Fibroblast of lung (primary cell): Measurements from ENCODE around the gene CLIC6. TPM values are rescaled to one million over a fixed set of nuclear protein-coding genes. Genes with fewer than 3 reads are reported as not detected.

Experiments used
- DNase-seq, 2 donors: peaks; one replicate each; pipeline versions ENCODE4 v3.0.0 to v3.0.0-alpha.2; 2010; ENCODE audit warnings: low read depth in 2 of 2
- H2AFZ ChIP-seq: 2 replicates; pipeline ENCODE4 v1.5.1; 2012; ENCODE audit warnings: low read length, control low read depth, inconsistent platforms
- H3K27ac ChIP-seq: 2 replicates; pipeline ENCODE4 v1.5.1; 2011; ENCODE audit warnings: low read length, control low read depth; ENCODE audit not compliant: insufficient read depth
- H3K27me3 ChIP-seq: 2 replicates; pipeline ENCODE4 v1.5.1; 2011; ENCODE audit warnings: mild to moderate bottlenecking, low read length; ENCODE audit not compliant: control insufficient read depth, insufficient read depth
- H3K36me3 ChIP-seq: 2 replicates; pipeline ENCODE4 v1.5.1; 2011; ENCODE audit warnings: low read length; ENCODE audit not compliant: control insufficient read depth, insufficient read depth
- H3K4me1 ChIP-seq: 2 replicates; pipeline ENCODE4 v1.5.1; 2011; ENCODE audit warnings: low read length; ENCODE audit not compliant: control insufficient read depth, insufficient read depth; ENCODE audit errors: extremely low read depth
- H3K4me2 ChIP-seq: 2 replicates; pipeline ENCODE4 v1.5.1; 2011; ENCODE audit warnings: low read length, control low read depth; ENCODE audit not compliant: insufficient read depth; ENCODE audit errors: extremely low read depth
- H3K4me3 ChIP-seq, 4 experiments: fragments of 200-600 bp in 1 of 4; sonication (generic) in 1 of 4; replicated peaks in 1 of 4; 2 replicates each; pipeline ENCODE4 v1.5.1; 2011 to 2016; ENCODE audit warnings: low read length in 4 of 4, low read depth in 3 of 4, mild to moderate bottlenecking in 3 of 4, control low read depth in 2 of 4, inconsistent platforms in 1 of 4, mixed read lengths in 1 of 4; ENCODE audit not compliant: insufficient read depth in 1 of 4; ENCODE audit errors: control extremely low read depth in 1 of 4
- H3K79me2 ChIP-seq: 2 replicates; pipeline ENCODE4 v1.5.1; 2012; ENCODE audit warnings: mild to moderate bottlenecking, low read length, inconsistent platforms; ENCODE audit not compliant: control insufficient read depth, insufficient read depth
- H3K9ac ChIP-seq: 2 replicates; pipeline ENCODE4 v1.5.1; 2011; ENCODE audit warnings: mild to moderate bottlenecking, low read length, control low read depth; ENCODE audit not compliant: insufficient read depth
- H3K9me3 ChIP-seq: 2 replicates; pipeline ENCODE4 v1.5.1; 2012; ENCODE audit warnings: low read depth, low read length; ENCODE audit not compliant: control insufficient read depth, insufficient read depth
- H4K20me1 ChIP-seq: 2 replicates; pipeline ENCODE4 v1.5.1; 2011; ENCODE audit warnings: low read length; ENCODE audit not compliant: control insufficient read depth, insufficient read depth; ENCODE audit errors: extremely low read depth
- CTCF ChIP-seq, 2 donors: IDR thresholded peaks in 1 of 2; conservative IDR thresholded peaks in 1 of 2; 1 replicate in 1 of 2; 2 replicates in 1 of 2; pipeline ENCODE4 v1.5.1; 2011 to 2012; ENCODE audit warnings: low read length in 2 of 2, control low read depth in 1 of 2, inconsistent platforms in 1 of 2, low read depth in 1 of 2, mild to moderate bottlenecking in 1 of 2
- EZH2 ChIP-seq: IDR thresholded peaks from 2 replicates; pipeline ENCODE4 v1.5.1; 2012; ENCODE audit warnings: low read length, control low read depth, mild to moderate bottlenecking; ENCODE audit errors: missing control alignments
- polyA plus RNA-seq, 2 donors: library from polyadenylated mRNA; depleted of rRNA in 1 of 2; stranded (reverse) in 1 of 2; unstranded in 1 of 2; fragments of >200 nt; gene quantifications; 2 replicates each; pipeline ENCODE4 v1.2.1, GENCODE V29; 2011 to 2012; ENCODE audit warnings: missing spikeins in 1 of 2
- total RNA-seq: library from RNA; depleted of rRNA; stranded (reverse); fragments of >200 nt; gene quantifications from 2 replicates; pipeline ENCODE4 v1.2.1, GENCODE V29; 2014

Gene CLIC6
- total and polyA plus RNA-seq, 2 donors (not counting 1 experiment from before 2014, with no cell fraction given), result 2.0 to 5.3 TPM

GRCh38 chr21:34740198-34740597 is 71.4 kb downstream of the CLIC6 start:
- Histone ChIP-seq H3K4me3 (no peak overlapping the region), H3K27ac (no peak overlapping the region), H3K27me3 (no peaks in the 10 kb centered on the region), H3K4me2 (no peak overlapping the region), H3K79me2 (no peaks in the 10 kb centered on the region), H3K4me1 (peaks cover 3% of the 10 kb centered on the region), H2AFZ (no peak overlapping the region), H3K36me3 (no peaks in the 10 kb centered on the region), H3K9ac (no peak overlapping the region), H4K20me1 (no peaks in the 10 kb centered on the region), H3K9me3 (no peaks in the 10 kb centered on the region)
- DNase-seq, result no peak
- TF ChIP-seq CTCF (conservative IDR thresholded peaks at IDR 0.05 in 1 of 2, IDR thresholded peaks at IDR 0.05 in 1 of 2; ENCODE audit: low read depth in 1 of 2, low read length in 2 of 2) (no peak), EZH2 (no peak)

- Histone ChIP-seq H3K27ac (no peak overlapping the region), H3K9ac (no peak overlapping the region), H3K4me2 (no peak overlapping the region)
Observed at GRCh38 chr21:34743285-34743684, 74.5 kb downstream of the CLIC6 start.

GRCh38 chr21:34743831-34744230 is 75.0 kb downstream of the CLIC6 start:
- Histone ChIP-seq H3K36me3 (no peaks in the 10 kb centered on the region), H3K4me2 (no peak overlapping the region), H3K27ac (no peak overlapping the region), H4K20me1 (no peaks in the 10 kb centered on the region), H3K79me2 (no peaks in the 10 kb centered on the region), H3K4me3 (no peak overlapping the region), H3K4me1 (peaks cover 3% of the 10 kb centered on the region), H2AFZ (no peak overlapping the region), H3K9me3 (no peaks in the 10 kb centered on the region), H3K9ac (no peak overlapping the region), H3K27me3 (no peaks in the 10 kb centered on the region)
- DNase-seq, result peak; percentile 84
- TF ChIP-seq CTCF (conservative IDR thresholded peaks at IDR 0.05 in 1 of 2, IDR thresholded peaks at IDR 0.05 in 1 of 2; ENCODE audit: low read depth in 1 of 2, low read length in 2 of 2) (no peak), EZH2 (no peak)

More at GRCh38 chr21:34743285-34743684, 74.5 kb downstream of the CLIC6 start:
- no peak overlapping the region for H3K4me3 ChIP-seq
- no peak for DNase-seq
- H3K79me2 ChIP-seq, result no peaks in the 10 kb centered on the region
- TF ChIP-seq CTCF (conservative IDR thresholded peaks at IDR 0.05 in 1 of 2, IDR thresholded peaks at IDR 0.05 in 1 of 2; ENCODE audit: low read depth in 1 of 2, low read length in 2 of 2) (no peak), EZH2 (no peak)
- no peaks in the 10 kb centered on the region for H3K36me3 ChIP-seq
- no peak overlapping the region for H2AFZ ChIP-seq
- H3K27me3 ChIP-seq, result no peaks in the 10 kb centered on the region
- H4K20me1 ChIP-seq, result no peaks in the 10 kb centered on the region
- H3K9me3 ChIP-seq, result no peaks in the 10 kb centered on the region
- peaks cover 3% of the 10 kb centered on the region for H3K4me1 ChIP-seq
